Hepatocyte (in vitro differentiated cells): ENCODE data around the gene ACTA2.

Experiments used
- EZH2 ChIP-seq: fragments of 200-600 bp; sonication (generic); IDR thresholded peaks from 2 replicates; pipeline ENCODE4 v1.6.1; 2016; ENCODE audit warnings: antibody characterized with exemption, mild to moderate bottlenecking, borderline replicate concordance
- EZH2phosphoT487 ChIP-seq: fragments of 200-600 bp; sonication (generic); IDR thresholded peaks from one replicate; pipeline ENCODE4 v1.6.1; 2018; ENCODE audit warnings: antibody characterized with exemption, mild to moderate bottlenecking, low read depth, moderate library complexity; ENCODE audit not compliant: unreplicated experiment, severe bottlenecking
- TF ChIP-seq, protein P1 (sequence below): fragments of 200-600 bp; sonication (generic); IDR thresholded peaks from 2 replicates; pipeline ENCODE4 v1.5.1; 2016; ENCODE audit warnings: antibody characterized with exemption, mild to moderate bottlenecking; ENCODE audit not compliant: poor library complexity

GRCh38 chr10:88938039-88938438, 14.5 kb downstream of the ACTA2 start:
- TF ChIP-seq, protein P1, sequence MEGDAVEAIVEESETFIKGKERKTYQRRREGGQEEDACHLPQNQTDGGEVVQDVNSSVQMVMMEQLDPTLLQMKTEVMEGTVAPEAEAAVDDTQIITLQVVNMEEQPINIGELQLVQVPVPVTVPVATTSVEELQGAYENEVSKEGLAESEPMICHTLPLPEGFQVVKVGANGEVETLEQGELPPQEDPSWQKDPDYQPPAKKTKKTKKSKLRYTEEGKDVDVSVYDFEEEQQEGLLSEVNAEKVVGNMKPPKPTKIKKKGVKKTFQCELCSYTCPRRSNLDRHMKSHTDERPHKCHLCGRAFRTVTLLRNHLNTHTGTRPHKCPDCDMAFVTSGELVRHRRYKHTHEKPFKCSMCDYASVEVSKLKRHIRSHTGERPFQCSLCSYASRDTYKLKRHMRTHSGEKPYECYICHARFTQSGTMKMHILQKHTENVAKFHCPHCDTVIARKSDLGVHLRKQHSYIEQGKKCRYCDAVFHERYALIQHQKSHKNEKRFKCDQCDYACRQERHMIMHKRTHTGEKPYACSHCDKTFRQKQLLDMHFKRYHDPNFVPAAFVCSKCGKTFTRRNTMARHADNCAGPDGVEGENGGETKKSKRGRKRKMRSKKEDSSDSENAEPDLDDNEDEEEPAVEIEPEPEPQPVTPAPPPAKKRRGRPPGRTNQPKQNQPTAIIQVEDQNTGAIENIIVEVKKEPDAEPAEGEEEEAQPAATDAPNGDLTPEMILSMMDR = no peak
- TF ChIP-seq EZH2phosphoT487 (no peak), EZH2 (no peak)
